AG09309 (cell line): ENCODE data around the gene DAPK1.

ENCODE experiments used
- DNase-seq: peaks from one replicate; pipeline ENCODE4 v3.0.0-alpha.2; 2010; ENCODE audit warnings: low read depth
- H3K4me3 ChIP-seq: 2 replicates; pipeline ENCODE4 v1.5.1; 2011; ENCODE audit warnings: mild to moderate bottlenecking, low read depth, low read length, moderate library complexity; ENCODE audit not compliant: control insufficient read depth
- CTCF ChIP-seq: IDR thresholded peaks from 2 replicates; pipeline ENCODE4 v1.5.1; 2011; ENCODE audit warnings: mild to moderate bottlenecking, low read depth, low read length, inconsistent platforms; ENCODE audit not compliant: insufficient read depth, control insufficient read depth; ENCODE audit errors: missing control alignments

The DAPK1 gene

GRCh38 chr9:87465816-87466215, 31.9 kb upstream of the DAPK1 start:
- H3K4me3 ChIP-seq, result no peak overlapping the region
- no peak for TF ChIP-seq CTCF
- no peak for DNase-seq

- H3K4me3 ChIP-seq, result no peak overlapping the region
- DNase-seq, result no peak
- TF ChIP-seq CTCF, result no peak
Observed at GRCh38 chr9:87467187-87467586, 30.5 kb upstream of the DAPK1 start.

GRCh38 chr9:87469793-87470465, 27.7 kb upstream of the DAPK1 start:
- TF ChIP-seq CTCF, result no peak
- DNase-seq, result no peak
- H3K4me3 ChIP-seq, result no peak overlapping the region

- no peak overlapping the region for H3K4me3 ChIP-seq
- no peak for DNase-seq
- TF ChIP-seq CTCF, result no peak
Observed at GRCh38 chr9:87471746-87472145, 25.9 kb upstream of the DAPK1 start.

GRCh38 chr9:87475463-87475862, 22.2 kb upstream of the DAPK1 start:
- H3K4me3 ChIP-seq, result no peak overlapping the region
- DNase-seq, result no peak
- TF ChIP-seq CTCF, result no peak

GRCh38 chr9:87478226-87478992, 19.3 kb upstream of the DAPK1 start:
- TF ChIP-seq CTCF, result no peak
- DNase-seq, result no peak
- H3K4me3 ChIP-seq, result no peak overlapping the region
